GM19324 (cell line): ENCODE measurements around the gene KIF5B.
A peak's percentile ranks its signal among the peaks of the same experiment; 100 is the strongest.
"Not testable (repeated sequence)": the region's sequence is repeated elsewhere in the genome, so short reads cannot be mapped to it uniquely, and the experiment has no call there.

Experiments used
- ATAC-seq: cut with Tn5 transposase; IDR thresholded peaks from one replicate; pipeline ENCODE4 v1.9.1; 2021; ENCODE audit warnings: mild to moderate bottlenecking, moderate library complexity; ENCODE audit not compliant: unreplicated experiment, low FRiP score

KIF5B gene

DNA sequence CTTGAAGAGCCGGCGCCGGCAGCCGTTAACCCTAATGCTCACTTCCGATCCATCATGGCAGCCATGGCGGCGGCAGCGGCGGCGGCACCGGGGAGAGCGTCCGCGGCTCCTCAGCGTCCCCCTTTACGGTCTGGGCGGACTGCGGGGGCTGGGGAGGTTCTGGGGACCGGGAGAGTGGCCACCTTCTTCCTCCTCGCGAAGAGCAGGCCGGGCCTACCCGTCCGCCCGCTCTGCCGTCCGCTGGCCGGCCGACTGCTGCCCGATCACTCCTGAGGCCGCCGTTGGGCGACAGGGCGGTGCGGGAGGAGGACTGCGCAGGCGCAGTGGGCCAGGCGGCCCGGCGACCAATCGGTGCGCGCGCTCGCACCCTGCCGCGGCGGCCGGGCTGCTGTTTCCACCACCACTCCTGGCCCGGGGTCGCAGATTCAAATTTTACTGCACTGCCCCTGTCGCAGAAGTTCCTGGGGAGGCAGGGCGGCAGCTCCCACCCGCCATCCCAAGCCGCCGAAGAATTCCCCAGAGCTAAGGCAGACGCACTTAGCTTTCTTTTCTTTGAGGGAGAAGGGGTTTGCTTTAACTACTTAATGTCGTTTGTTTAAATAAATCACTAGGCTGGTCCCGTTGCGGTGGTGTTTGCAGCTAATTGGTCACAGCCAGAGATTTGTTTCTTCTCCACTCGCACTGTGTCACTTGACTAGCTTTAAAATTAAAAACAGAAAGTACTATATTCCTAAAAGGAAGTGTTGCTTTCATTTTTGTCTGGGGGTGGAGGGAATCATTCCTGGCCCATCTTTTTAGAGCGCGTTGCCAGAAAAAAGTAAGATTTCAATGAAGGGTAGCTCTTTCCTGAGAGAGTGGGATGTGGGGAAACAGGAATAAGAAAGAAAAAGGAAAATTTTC, at the start of gene KIF5B:
Gene KIF5B, minus strand, starts transcription at position 290 of the 900 bp plus-strand sequence. CDS start 452 bp downstream, outside the sequence.
- ATAC-seq: peak; percentile 92

DNA sequence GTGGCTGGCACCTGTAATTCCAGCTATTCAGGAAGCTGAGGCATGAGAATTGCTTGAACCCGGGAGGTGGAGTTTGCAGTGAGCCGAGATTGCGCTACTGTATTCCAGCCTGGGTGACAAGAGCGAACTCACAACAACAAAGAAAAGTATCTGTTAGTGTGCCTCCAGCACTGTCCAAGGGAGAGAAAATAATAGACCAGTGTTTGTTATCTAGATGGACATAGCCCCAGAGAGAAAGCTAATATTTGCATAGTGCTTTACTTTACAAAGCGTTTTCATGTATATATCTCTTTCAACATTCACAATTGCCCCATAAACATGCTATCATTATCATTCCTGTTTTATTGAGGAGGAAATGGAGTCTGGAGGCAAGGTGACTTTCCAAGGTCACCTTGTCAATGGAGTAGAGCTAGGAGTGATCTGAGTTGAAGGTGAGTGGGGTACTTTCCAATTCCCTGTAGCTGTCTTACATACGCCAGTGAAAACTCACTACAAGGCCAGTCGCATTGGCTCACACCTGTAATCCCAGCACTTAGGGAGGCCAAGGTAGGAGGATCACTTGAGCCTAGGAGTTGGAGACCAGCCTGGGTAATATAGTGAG, 49.7 kb upstream of the KIF5B start:
- no peak for ATAC-seq

DNA sequence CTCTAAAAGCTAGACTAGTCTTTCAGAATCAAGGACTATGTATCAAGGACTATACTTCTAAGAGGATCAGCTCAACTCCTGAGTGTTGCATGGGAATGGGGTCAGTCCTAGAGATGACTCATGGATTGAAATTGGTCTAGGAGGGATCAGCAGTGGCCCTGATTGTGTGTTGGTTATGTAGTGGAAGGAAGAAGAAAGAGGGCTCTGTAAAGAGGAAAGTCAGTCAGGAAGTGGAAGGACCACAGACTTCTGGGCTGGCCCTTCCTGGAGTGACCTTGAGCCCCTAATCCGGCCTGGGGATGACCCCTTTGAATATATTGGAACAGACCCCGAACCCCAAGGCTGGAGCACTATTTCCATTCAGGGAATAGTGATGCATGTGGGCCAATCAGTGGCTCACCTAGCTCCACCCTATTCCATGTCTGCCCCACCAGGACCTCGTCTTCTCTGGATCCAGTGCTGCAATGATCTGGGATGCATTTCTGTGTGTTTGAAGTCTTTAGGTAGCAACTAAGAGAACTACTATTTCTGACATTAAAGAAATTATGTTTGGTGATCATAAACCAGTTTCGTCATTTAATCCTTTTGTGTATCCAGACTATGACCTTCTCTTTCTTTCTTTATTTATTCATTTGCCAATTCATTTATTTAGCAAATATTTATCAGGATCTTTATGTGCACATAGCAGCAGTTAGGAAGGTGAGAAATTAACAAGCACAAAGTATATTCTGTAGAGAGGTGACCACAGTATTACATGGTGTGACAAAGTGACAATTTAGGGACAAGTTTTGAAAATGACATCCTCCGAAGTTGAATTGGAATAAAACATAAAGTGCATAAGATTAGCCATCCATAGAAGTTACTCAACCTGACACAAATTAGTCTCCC, 48.6 kb upstream of the KIF5B start:
- ATAC-seq: no peak

DNA sequence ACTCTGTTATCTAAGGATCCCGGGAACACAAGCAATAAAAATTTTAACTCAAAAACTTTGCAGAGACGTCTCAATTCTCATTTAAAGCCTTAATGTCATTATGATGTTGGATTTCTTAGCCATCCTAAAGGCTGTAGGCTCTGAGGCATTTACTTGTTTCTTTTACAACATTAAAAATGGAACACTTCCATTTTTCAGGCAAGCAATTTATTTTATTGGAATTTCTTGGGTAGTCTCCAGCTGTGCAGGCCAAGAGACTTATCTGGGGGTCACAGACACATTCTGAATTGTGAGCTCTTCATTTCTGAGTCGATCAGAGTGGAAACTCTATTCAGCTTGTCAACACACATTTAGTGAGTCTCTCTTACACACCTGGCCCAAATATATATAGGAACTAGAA, 48.0 kb upstream of the KIF5B start:
- no peak for ATAC-seq

DNA sequence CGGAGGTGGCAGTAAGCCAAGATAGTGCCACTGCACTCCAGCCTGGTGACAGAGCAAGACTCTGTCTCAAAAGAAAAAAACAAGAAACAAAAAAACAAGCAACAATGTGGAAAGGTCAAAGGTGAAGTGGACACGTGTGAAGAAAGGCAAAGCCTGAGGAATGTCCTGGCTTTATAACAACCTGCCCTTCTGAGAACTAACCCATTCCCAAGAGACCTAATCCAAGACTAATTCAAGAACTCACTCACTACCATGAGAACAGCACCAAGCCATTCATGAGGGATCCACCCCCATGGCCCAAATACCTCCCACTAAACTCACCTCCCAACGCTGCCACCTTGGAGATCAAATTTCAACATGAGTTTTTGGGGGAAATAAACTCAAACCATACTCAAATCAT, 47.5 kb upstream of the KIF5B start:
- no peak for ATAC-seq

DNA sequence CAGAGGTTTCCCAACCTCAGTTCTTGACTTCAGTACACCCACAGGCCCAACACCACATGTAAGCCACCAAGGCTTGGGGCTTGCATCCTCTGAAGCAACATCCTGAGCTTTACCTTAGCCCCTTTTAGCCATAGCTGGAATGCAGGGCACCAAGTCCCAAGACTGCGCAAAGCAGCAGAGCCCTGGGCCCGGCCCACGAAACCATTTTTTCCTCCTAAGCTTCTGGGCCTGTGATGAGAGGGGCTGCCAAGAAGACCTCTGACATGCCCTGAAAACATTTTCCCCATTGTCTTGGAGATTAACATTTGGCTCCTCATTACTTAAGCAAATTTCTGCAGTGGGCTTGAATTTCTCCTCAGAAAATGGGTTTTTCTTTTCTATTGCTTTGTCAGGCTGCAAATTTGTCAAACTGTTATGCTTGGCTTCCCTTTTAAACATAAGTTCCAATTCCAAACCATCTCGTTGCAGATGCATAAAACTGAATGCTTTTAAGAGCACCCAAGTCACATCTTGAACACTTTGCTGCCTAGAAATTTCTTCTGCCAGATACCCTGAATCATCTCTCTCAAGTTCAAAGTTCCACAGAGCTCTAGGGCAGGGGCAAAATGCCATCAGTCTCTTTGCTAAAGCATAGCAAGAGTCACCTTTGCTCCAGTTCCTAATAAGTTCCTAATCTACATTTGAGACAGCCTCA, 42.5 kb upstream of the KIF5B start:
- not testable (repeated sequence) for ATAC-seq

DNA sequence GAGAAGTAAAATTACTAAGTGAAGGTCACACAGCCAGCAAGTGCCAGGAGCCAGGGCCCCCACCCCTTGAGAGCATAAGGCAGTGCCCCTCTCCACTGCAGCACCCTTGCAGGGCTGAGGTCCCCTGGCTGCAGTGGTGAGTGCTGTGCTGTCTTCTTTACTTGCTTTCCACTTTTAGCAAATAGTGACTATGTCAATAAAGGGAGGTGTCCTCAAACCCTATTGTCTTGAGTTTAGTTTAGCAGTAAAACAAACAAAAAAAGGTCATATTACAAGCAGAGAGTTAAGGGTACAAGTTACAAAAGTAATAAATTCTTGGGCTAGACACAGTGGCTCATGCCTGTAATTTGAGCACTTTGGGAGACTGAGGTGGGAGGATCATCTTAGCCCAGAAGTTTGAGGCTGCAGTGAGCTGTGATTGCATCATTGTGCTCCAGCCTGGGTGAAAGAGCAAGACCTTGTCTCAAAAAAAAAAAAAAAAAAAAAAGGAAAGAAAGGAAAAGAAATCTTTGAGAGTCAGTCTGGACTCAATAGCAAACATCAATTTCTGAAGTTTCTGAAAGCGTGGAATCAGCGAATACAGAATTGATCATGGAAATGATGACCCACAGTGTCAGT, 39.0 kb upstream of the KIF5B start:
- no peak for ATAC-seq

DNA sequence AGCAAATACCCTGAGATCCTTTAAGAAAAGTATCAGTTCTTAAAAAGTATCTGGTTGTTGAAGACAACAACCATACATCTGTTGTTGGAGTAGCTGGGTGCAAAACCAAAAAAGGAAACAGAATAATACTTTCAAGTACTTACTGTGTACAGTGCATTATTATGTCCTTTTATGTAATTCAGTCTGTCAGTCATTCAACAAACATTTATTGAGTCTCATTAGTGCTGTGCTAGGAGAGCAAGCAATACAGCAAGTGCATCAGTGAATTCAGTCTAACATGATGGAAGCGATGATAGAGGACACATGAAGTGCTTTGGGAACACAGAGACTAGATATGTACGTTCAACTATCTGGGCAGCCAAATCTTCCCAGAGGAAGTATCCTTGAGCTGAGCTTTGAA, 37.4 kb upstream of the KIF5B start:
- ATAC-seq: no peak

DNA sequence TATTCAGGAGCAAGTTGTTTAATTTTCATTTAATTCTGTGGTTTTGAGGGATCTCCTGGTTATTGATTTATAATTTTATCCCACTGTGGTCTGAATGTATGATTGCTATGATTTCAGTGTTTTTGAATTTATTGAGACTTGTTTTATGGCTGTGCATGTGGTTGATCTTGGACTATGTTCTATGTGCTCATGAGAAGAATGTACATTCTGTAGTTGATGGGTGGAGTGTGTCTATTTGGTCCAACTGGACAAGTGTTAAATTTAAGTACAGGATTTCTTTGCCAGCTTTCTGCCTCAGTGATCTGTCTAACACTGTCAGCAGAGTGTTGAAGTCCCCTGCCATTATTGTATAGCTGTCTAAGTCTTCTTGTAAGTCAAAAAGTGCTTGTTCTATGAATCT, 34.8 kb upstream of the KIF5B start:
- ATAC-seq: no peak

DNA sequence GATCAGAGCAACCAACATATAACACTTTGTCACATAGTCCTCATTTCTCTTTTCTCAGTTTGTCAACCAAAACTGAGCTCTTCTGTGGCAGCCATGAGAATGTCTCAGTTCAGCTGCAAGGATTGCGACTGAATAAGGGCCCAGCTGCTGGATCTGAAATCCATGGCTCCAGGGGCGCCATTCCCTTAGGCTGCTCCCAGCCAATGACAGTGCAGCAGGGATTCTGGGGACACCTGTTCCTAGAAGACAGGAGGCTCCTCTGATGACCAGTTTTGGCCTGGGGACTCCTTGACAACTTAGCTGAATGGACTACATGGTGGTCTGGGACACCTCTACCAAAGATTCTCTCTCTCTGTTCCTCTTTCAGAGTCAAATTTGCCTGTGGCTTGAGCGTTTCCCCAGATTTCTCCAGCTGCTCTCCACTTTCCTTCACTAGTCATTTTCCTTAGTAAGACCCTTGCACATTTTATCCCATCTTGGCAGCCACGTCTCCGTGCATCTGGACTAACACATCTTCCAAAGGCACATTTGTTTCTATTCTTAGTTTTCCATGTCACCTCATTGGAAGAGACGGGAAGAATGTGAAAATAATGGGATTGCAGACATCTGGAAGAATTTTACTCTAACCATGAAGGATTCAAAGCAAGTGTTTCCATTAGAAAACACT, 28.1 kb upstream of the KIF5B start:
- no peak for ATAC-seq

DNA sequence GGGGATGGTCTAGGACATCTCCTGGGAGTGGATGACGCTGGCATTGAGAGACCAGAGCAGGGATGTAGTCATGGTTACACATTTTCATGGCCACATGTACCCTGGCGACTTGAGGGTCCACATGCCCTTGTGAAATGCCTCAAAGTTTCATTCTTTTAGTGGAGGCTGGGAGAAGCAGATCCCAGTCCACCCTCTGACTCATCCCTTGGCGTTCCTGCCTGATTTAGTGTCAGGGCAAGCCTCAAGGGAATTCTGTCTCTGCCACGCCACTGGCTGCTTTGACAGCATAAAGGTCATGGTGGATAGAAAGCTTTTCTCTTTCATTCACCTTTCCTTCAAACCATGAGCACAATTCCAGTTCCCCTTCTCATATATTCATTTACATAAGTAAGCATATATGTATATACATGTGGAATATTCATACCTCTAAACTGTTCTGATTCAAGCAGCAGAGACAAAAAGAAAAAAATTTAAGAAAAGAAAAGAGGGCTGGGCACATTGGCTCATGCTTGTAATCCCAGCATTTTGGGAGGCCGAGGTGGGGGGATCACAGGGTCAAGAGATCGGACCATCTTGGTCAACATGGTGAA, 21.8 kb upstream of the KIF5B start:
- ATAC-seq: no peak

DNA sequence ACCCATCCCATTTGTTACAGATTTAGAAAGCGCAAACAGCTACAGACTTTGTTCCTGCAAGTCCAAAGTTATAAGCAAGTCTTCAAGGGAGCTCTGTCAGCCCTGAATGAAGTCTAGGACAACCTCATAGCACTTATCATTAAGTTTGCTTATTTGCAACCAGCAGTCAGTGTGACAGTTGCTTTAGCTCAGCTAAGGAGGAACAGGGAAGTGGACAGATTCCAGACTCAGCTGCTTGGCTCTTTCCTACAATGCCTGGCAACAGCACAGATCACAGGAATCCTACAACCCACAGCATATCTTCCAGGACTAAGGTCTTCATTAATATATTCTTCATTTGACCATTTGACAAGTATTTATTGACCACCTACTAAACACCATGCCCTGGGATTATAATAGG, 17.4 kb upstream of the KIF5B start:
- ATAC-seq: no peak

DNA sequence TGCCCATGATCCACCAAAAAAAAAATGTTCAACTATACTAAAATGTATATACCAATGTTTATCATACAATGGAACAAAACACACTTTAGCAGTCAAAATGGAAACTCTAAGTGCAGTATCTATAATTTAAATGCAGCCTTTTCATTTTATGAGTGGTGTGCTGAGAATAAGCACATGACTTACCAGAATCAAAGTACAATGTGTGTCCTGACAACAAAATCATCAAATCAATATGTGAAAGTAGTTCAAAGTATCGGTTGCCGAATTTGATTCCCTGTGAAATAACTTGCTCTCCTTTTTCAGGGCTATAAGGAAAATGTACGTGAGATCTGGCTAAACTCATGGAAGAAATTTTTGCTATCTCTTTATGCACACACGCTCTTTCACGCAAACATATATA, 16.9 kb upstream of the KIF5B start:
- no peak for ATAC-seq

DNA sequence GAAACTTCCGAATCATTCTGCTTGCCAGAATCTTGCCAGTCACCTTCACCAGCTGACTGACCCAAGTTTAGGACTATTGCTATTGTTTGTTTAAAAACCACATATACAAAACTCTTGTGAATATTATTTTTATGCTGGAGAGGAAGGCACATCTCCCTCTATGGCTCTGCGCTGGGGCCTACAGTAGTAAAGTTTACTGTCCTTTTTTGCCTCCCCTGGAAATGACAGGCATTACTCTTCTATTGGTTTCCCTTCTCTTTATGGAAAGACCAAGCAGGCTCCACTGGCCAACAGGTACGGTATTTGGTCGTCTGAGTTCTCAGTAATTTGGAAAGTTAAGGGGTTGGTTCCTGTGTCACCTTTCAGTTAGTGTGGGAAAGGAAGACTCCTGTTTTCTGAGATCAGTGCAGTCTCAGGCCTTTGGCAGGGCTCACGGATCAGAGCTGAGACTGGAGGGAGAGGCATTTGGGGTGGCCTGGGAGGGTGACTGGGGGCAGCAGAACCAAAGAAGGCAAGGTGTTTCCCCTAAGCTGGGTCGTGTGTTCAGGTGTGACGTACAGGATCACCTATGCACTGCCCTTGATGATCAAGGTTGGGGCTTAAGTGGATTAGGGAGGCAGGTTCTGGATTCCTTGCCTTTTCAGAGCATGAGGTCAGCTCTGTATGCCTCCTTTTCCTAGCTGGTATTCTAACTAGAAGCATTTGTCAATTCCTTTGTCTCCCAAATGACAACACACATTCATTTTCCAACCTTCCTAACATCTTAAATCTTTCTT, 16.0 kb upstream of the KIF5B start:
- ATAC-seq: no peak

DNA sequence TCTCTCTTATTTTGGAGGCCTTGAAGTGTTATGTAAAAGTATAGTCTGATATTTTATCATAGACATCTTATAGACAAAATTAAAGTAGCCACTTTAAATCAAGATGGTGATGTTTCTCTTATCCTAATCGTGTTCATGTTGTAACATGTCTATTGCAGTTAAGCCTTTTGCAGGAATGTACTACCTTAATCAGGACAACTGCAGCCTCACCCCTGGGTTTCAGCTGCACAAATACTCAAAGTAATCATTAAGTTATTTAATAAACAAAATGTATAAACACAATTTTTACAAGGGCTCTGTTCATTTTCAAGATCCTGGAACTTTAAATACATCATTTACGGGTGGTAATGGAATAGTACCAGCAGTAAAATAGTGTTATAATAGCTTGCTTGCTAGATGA, 14.4 kb upstream of the KIF5B start:
- ATAC-seq: no peak

DNA sequence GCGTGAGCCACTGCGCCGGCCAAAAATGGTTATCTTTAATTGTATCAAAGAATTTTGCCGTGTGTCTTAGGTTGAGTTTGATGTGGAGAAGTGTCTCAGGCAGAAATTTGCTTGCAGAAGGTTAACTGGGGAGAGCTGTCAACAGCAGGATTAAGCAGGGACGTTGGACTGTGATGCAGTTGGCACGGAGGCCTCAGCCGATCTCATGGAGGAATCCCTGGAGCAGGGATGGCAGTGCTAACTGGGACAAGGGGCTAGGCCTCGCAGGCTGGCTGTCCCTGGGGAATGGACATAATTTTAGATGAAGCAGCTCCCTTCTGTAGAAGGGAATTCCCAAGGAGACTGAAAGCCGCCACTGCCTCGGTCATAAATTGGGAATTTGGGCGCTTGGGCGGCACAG, 12.3 kb upstream of the KIF5B start:
- ATAC-seq: no peak

DNA sequence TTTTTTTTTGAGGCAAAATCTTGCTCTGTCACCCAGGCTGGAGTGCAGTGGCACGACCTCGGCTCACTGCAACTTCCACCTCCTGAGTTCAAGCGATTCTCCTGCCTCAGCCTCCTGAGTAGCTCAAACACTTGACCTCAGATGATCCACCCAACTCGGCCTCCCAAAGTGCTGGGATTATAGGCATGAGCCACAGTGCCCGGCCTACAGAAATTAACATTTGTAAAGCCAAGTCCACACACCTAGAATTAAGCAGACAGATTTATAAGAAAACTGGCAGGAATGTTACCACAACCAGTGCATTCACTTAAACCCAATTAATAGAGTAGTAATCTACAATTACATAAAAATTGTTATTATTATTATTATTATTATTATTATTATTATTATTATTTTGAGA, 11.7 kb upstream of the KIF5B start:
- ATAC-seq: not testable (repeated sequence)

DNA sequence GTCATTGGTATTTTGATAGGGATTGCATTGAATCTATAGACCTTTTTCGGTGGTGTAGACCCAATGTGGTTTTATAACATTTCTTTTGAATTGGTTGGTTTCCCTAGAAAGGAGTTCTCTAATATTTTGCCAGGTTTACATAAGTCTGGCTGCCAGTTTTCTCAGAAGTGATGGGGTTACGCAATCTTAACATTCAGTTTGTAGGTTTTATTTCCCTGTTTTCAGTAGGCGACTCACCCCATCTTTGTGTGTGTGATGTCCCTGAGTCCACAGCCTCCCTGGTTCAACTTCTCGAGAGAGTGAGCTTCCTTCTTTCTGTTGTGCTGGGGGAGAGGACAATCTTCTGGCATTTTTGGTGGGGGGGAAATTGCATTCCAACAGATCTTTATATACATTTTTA, 9.6 kb upstream of the KIF5B start:
- ATAC-seq: no peak
